B cell (primary cell): Measurements from ENCODE around the gene PSMD10. TPM values are rescaled to one million over a fixed set of nuclear protein-coding genes. Genes with fewer than 3 reads are reported as not detected.

Source experiments
- ATAC-seq: fragments of 200-7000 bp; cut with Tn5 transposase; one replicate; pipeline ENCODE4 v1.10.0; 2021; ENCODE audit warnings: low read depth, mild to moderate bottlenecking, moderate number of reproducible peaks, moderate library complexity
- CTCF ChIA-PET: fragments of 350-600 bp; sonication (Branson Sonifier 250); formaldehyde crosslinking; loops from one replicate; lab custom pipeline; 2021; ENCODE audit warnings: antibody characterized with exemption, inconsistent platforms; lab: Charles Lee
- POLR2A ChIA-PET: fragments of 350-600 bp; sonication (Branson Sonifier 250); formaldehyde crosslinking; loops from one replicate; lab custom pipeline; 2021; ENCODE audit warnings: antibody characterized with exemption; lab: Charles Lee
- DNase-seq: peaks from one replicate; pipeline ENCODE4 v3.0.0; 2013
- H2AFZ ChIP-seq: 2 replicates; pipeline ENCODE4 v1.6.1; 2012; ENCODE audit warnings: mild to moderate bottlenecking, low read depth, low read length; ENCODE audit not compliant: insufficient read depth, poor library complexity, severe bottlenecking
- H3K27ac ChIP-seq, 2 donors: 1 replicate in 1 of 2; 2 replicates in 1 of 2; pipeline ENCODE4 v1.5.1; 2012 to 2013; ENCODE audit warnings: low read length in 2 of 2, mild to moderate bottlenecking in 2 of 2, moderate library complexity in 1 of 2
- H3K27me3 ChIP-seq, 4 experiments: fragments of 200-600 bp in 1 of 4; sonication (generic) in 1 of 4; replicated peaks in 1 of 4; 1 replicate in 2 of 4; 2 replicates in 2 of 4; pipeline versions ENCODE4 v1.6.1 to v1.7.0; 2013 to 2016; ENCODE audit warnings: low read length in 3 of 4, mild to moderate bottlenecking in 2 of 4, mixed read lengths in 1 of 4, moderate library complexity in 1 of 4; ENCODE audit not compliant: insufficient read depth in 4 of 4, control insufficient read depth in 3 of 4; ENCODE audit errors: control extremely low read depth in 1 of 4
- H3K36me3 ChIP-seq, 2 experiments: replicated peaks in 1 of 2; 1 replicate in 1 of 2; 2 replicates in 1 of 2; pipeline versions ENCODE4 v1.6.1 to v1.7.1; 2013; ENCODE audit warnings: low read length in 1 of 2; ENCODE audit not compliant: insufficient read depth in 2 of 2, control insufficient read depth in 1 of 2; ENCODE audit errors: control extremely low read depth in 1 of 2, extremely low read depth in 1 of 2
- H3K4me1 ChIP-seq, 2 donors: fragments of 200-600 bp in 1 of 2; sonication (generic) in 1 of 2; 1 replicate in 1 of 2; 2 replicates in 1 of 2; pipeline versions ENCODE4 v1.5.1 to v1.6.1; 2013 to 2017; ENCODE audit warnings: low read length in 2 of 2; ENCODE audit not compliant: control insufficient read depth in 2 of 2, insufficient read depth in 2 of 2
- H3K4me2 ChIP-seq: replicated peaks from 2 replicates; pipeline ENCODE3; 2012; ENCODE audit warnings: mild to moderate bottlenecking, low read depth, low read length; ENCODE audit not compliant: poor library complexity, severe bottlenecking
- H3K4me3 ChIP-seq, 5 experiments: fragments of 200-600 bp in 1 of 5; sonication (generic) in 1 of 5; 1 replicate in 3 of 5; 2 replicates in 2 of 5; pipeline versions ENCODE4 v1.5.1 to v1.7.0; 2011 to 2016; ENCODE audit warnings: low read length in 4 of 5, mild to moderate bottlenecking in 4 of 5, low read depth in 2 of 5, control low read depth in 1 of 5, moderate library complexity in 1 of 5; ENCODE audit not compliant: insufficient read depth in 1 of 5; ENCODE audit errors: control extremely low read depth in 1 of 5, extremely low read depth in 1 of 5
- H3K79me2 ChIP-seq: fragments of 200-600 bp; sonication (generic); one replicate; pipeline ENCODE4 v1.6.0; 2016; ENCODE audit warnings: low read length; ENCODE audit not compliant: control insufficient read depth, insufficient read depth
- H3K9ac ChIP-seq: fragments of 200-600 bp; sonication (generic); 2 replicates; pipeline ENCODE4 v1.6.1; 2017; ENCODE audit warnings: mild to moderate bottlenecking, low read length, moderate library complexity
- H3K9me3 ChIP-seq, 3 donors: one replicate each; pipeline versions ENCODE4 v1.6.1 to v1.7.1; 2013; ENCODE audit warnings: low read length in 2 of 3; ENCODE audit not compliant: control insufficient read depth in 2 of 3, insufficient read depth in 1 of 3; ENCODE audit errors: control extremely low read depth in 1 of 3
- H4K20me1 ChIP-seq: 2 replicates; pipeline ENCODE4 v1.6.0; 2012; ENCODE audit warnings: mild to moderate bottlenecking, low read length; ENCODE audit not compliant: insufficient read depth, control insufficient read depth, poor library complexity, severe bottlenecking
- H3K27ac Mint-ChIP-seq: one replicate; pipeline ENCODE4 v1.8.0; 2021; ENCODE audit warnings: mixed read lengths
- H3K27me3 Mint-ChIP-seq: one replicate; pipeline ENCODE4 v1.8.0; 2021; ENCODE audit warnings: mixed read lengths
- H3K4me1 Mint-ChIP-seq: one replicate; pipeline ENCODE4 v1.8.0; 2021; ENCODE audit warnings: mixed read lengths
- H3K4me3 Mint-ChIP-seq: one replicate; pipeline ENCODE4 v1.8.0; 2021; ENCODE audit warnings: mixed read lengths
- H3K9me3 Mint-ChIP-seq: one replicate; pipeline ENCODE4 v1.8.0; 2022; ENCODE audit warnings: mixed read lengths; ENCODE audit not compliant: insufficient read depth
- EZH2 ChIP-seq: IDR thresholded peaks from 2 replicates; pipeline ENCODE4 v1.6.1; 2012; ENCODE audit warnings: borderline replicate concordance, low read depth, mild to moderate bottlenecking, moderate library complexity, low read length; ENCODE audit not compliant: insufficient read depth, poor library complexity, severe bottlenecking
- WGBS: methylation state at CpG from one replicate; pipeline ENCODE4 v1.1.5; 2013; ENCODE audit warnings: missing lambda C conversion rate; ENCODE audit not compliant: insufficient coverage; 5-methylcytosine and 5-hydroxymethylcytosine counted together
- intact Hi-C: fragments of 100-400 bp; cut with micrococcal nuclease; formaldehyde crosslinking; loops from one replicate; pipeline ENCODE4 v1.10.0; 2022
- polyA plus RNA-seq: library from polyadenylated mRNA; depleted of rRNA; stranded (reverse); fragments of >200 nt; gene quantifications from 2 replicates; pipeline ENCODE4 v1.2.3, GENCODE V29; 2012
- total RNA-seq, 2 donors: library from RNA; stranded (reverse); fragments of 120-200 nt in 1 of 2; gene quantifications; 1 replicate in 1 of 2; 2 replicates in 1 of 2; pipeline versions ENCODE4 v1.2.3 to v1.2.4, GENCODE V29; 2013 to 2022
- TF ChIP-seq, protein P1 (sequence below): fragments of 200-600 bp; IDR thresholded peaks from one replicate; pipeline ENCODE4 v1.8.0; 2022; ENCODE audit warnings: antibody characterized with exemption, mild to moderate bottlenecking

PSMD10 gene
- total and polyA plus RNA-seq, 2 donors (not counting 1 experiment from before 2014, with no cell fraction given): 9.6 to 22.6 TPM

DNA sequence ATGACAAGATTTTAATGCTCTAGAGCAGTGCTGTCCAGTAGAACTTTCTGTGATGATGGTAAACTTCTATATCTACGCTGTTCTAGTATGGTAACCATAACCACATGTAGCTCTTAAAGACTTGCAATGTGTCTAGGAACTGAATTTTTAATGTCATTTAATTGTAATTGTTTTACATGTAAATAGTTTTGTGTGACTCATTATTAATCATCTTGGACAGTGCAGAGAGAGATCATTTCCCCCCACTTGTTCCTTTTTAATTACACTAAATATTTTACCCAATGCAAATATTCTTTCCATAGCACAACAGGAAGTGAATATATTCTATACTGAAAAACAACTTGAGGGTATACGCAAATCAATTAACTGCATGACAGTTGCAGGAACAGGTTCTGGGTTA, 6.0 kb upstream of the PSMD10 start:
- H3K4me1 ChIP-seq: no peaks in the 10 kb centered on the region
- H3K4me3 ChIP-seq: no peak overlapping the region
- ChIA-PET CTCF (no interaction called here), POLR2A (no interaction called here)
- DNase-seq: no peak
- WGBS: no CpG with 5 or more reads among the region's 2 CpGs
- H4K20me1 ChIP-seq: no peaks in the 10 kb centered on the region
- H3K27ac Mint-ChIP-seq: no peak overlapping the region
- no peaks in the 10 kb centered on the region for H3K27me3 Mint-ChIP-seq
- H3K4me3 Mint-ChIP-seq: no peak overlapping the region
- no peak overlapping the region for H3K27ac ChIP-seq
- H3K9me3 ChIP-seq: no peaks in the 10 kb centered on the region
- no peak overlapping the region for H2AFZ ChIP-seq
- H3K4me1 Mint-ChIP-seq: peaks cover 1% of the 10 kb centered on the region
- H3K4me2 ChIP-seq: no peak overlapping the region
- TF ChIP-seq EZH2: no peak
- TF ChIP-seq, protein P1, sequence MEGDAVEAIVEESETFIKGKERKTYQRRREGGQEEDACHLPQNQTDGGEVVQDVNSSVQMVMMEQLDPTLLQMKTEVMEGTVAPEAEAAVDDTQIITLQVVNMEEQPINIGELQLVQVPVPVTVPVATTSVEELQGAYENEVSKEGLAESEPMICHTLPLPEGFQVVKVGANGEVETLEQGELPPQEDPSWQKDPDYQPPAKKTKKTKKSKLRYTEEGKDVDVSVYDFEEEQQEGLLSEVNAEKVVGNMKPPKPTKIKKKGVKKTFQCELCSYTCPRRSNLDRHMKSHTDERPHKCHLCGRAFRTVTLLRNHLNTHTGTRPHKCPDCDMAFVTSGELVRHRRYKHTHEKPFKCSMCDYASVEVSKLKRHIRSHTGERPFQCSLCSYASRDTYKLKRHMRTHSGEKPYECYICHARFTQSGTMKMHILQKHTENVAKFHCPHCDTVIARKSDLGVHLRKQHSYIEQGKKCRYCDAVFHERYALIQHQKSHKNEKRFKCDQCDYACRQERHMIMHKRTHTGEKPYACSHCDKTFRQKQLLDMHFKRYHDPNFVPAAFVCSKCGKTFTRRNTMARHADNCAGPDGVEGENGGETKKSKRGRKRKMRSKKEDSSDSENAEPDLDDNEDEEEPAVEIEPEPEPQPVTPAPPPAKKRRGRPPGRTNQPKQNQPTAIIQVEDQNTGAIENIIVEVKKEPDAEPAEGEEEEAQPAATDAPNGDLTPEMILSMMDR: no peak
- intact Hi-C loops: loop anchor here (10.0 kb wide), 1 partner anchor 1293 kb away; the partner anchor contains the start of gene TBC1D8B
- no peaks in the 10 kb centered on the region for H3K36me3 ChIP-seq
- ATAC-seq: no peak
- H3K79me2 ChIP-seq: no peaks in the 10 kb centered on the region
- H3K27me3 ChIP-seq: no peaks in the 10 kb centered on the region
- H3K9me3 Mint-ChIP-seq: no peaks in the 10 kb centered on the region
- no peak overlapping the region for H3K9ac ChIP-seq

DNA sequence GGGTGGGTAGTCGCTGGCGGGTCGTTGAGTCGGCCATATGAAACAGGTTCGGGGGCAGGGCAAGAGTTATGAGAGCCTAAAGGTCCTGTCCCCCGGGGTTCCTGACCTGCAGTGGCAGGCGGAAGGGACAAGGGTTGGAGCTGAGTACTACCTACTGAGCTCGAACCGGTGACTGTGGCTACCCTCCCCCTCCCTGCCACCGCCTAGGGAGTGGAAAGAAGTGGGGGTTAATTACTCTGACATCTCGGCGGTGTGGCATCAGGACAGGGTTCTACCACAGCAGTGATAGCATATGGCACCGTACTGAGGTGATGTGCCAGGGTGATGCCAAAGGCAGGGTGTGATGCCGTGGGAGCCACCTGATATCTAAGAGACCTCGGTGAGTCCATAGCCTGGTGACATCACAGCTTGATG, 543 bp upstream of the PSMD10 start:
- H3K27me3 ChIP-seq: no peaks in the 10 kb centered on the region
- peak overlapping the region; percentile 74 for H3K9ac ChIP-seq
- DNase-seq: no peak
- peaks cover 5% of the 10 kb centered on the region for H3K4me1 Mint-ChIP-seq
- H3K4me3 ChIP-seq: peak overlapping the region; percentile 52 to 77 (median 75)
- H4K20me1 ChIP-seq: no peaks in the 10 kb centered on the region
- peak overlapping the region; percentile 83 to 87 for H3K27ac ChIP-seq
- H3K27ac Mint-ChIP-seq: no peak overlapping the region
- no peaks in the 10 kb centered on the region for H3K27me3 Mint-ChIP-seq
- 3% methylated on average over 10 of the region's 15 CpGs for WGBS
- peak overlapping the region; percentile 79 for H3K4me2 ChIP-seq
- no peaks in the 10 kb centered on the region for H3K9me3 Mint-ChIP-seq
- no peak for TF ChIP-seq EZH2
- TF ChIP-seq, protein P1: no peak
- CTCF ChIA-PET: interaction anchor here (0.6 to 0.7 kb wide), 2 partner anchors 9 to 433 kb away, joined by 3 to 4 read pairs; no protein-coding TSS in a partner anchor
- H2AFZ ChIP-seq: peak overlapping the region; percentile 83
- no peak overlapping the region for H3K4me3 Mint-ChIP-seq
- H3K4me1 ChIP-seq: peaks cover 4 to 8% of the 10 kb centered on the region in 2 donors
- POLR2A ChIA-PET: interaction anchor here (0.6 kb wide), 1 partner anchor 419 kb away, joined by 3 read pairs; no protein-coding TSS in a partner anchor
- peaks cover 10% of the 10 kb centered on the region for H3K79me2 ChIP-seq
- peak; percentile 12 for ATAC-seq
- no peaks in the 10 kb centered on the region for H3K9me3 ChIP-seq
- peaks cover 0 to 14% of the 10 kb centered on the region in 2 experiments for H3K36me3 ChIP-seq
- intact Hi-C loops: loop anchor here (1.0 to 10.0 kb wide), 5 partner anchors 464 to 1910 kb away; partner anchors contain the start of genes PRPS1, RADX, RBM41 and TBC1D8B
